Stimulated activated effector memory CD8-positive, alpha-beta T cell treated with anti-CD3 and anti-CD28 coated beads, Interleukin-12 subunit alpha, Interleukin-12 subunit beta, amount 100 ng/mL, for 72 hours (primary cell): ENCODE data around the gene SGCD.

Source experiments
- ATAC-seq: fragments of 150-1000 bp; cut with Tn5 transposase; 2 replicates; pipeline ENCODE4 v1.10.0; 2021
- DNase-seq, 2 donors: peaks; one replicate each; pipeline ENCODE4 v3.0.0; 2021 to 2022; ENCODE audit warnings: low spot score in 2 of 2
- H3K27ac Mint-ChIP-seq: one replicate; pipeline ENCODE4 v1.8.0; 2022; ENCODE audit warnings: mild to moderate bottlenecking, mixed read lengths
- H3K36me3 Mint-ChIP-seq: one replicate; pipeline ENCODE4 v1.8.0; 2022; ENCODE audit warnings: mild to moderate bottlenecking, mixed read lengths
- H3K4me1 Mint-ChIP-seq: one replicate; pipeline ENCODE4 v1.8.0; 2022; ENCODE audit warnings: mixed read lengths
- H3K4me3 Mint-ChIP-seq: one replicate; pipeline ENCODE4 v1.8.0; 2022; ENCODE audit warnings: mild to moderate bottlenecking, mixed read lengths
- H3K9me3 Mint-ChIP-seq: one replicate; pipeline ENCODE4 v1.8.0; 2022; ENCODE audit warnings: mixed read lengths

The SGCD gene

GRCh38 chr5:156522651-156523529, 195.9 kb downstream of the SGCD start:
- Mint-ChIP-seq H3K4me1 (no peaks in the 10 kb centered on the region), H3K27ac (no peak overlapping the region), H3K36me3 (no peaks in the 10 kb centered on the region), H3K9me3 (peaks cover 10% of the 10 kb centered on the region), H3K4me3 (no peak overlapping the region)
- no peak for ATAC-seq
- no peak for DNase-seq

GRCh38 chr5:156523607-156524006, 196.6 kb downstream of the SGCD start:
- ATAC-seq (no peak), DNase-seq (no peak)
- Mint-ChIP-seq H3K9me3 (peaks cover 6% of the 10 kb centered on the region), H3K4me1 (no peaks in the 10 kb centered on the region), H3K27ac (no peak overlapping the region), H3K4me3 (no peak overlapping the region), H3K36me3 (no peaks in the 10 kb centered on the region)

GRCh38 chr5:156526081-156526925, 199.3 kb downstream of the SGCD start:
- Mint-ChIP-seq H3K4me1 (no peaks in the 10 kb centered on the region), H3K36me3 (no peaks in the 10 kb centered on the region), H3K9me3 (no peaks in the 10 kb centered on the region), H3K4me3 (no peak overlapping the region), H3K27ac (no peak overlapping the region)
- DNase-seq (no peak), ATAC-seq (no peak)

- no peaks in the 10 kb centered on the region for H3K9me3 Mint-ChIP-seq
- H3K27ac Mint-ChIP-seq = no peak overlapping the region
- no peaks in the 10 kb centered on the region for H3K4me1 Mint-ChIP-seq
- H3K36me3 Mint-ChIP-seq = no peaks in the 10 kb centered on the region
- ATAC-seq (no peak), DNase-seq (no peak)
- H3K4me3 Mint-ChIP-seq = no peak overlapping the region
Measured at GRCh38 chr5:156527611-156528010, 200.6 kb downstream of the SGCD start.

- ATAC-seq = no peak
- Mint-ChIP-seq H3K4me1 (no peaks in the 10 kb centered on the region), H3K9me3 (no peaks in the 10 kb centered on the region), H3K4me3 (no peak overlapping the region), H3K27ac (no peak overlapping the region), H3K36me3 (no peaks in the 10 kb centered on the region)
- DNase-seq = no peak
Measured at GRCh38 chr5:156528673-156529072, 201.7 kb downstream of the SGCD start.

GRCh38 chr5:156529892-156530291, 202.9 kb downstream of the SGCD start:
- no peaks in the 10 kb centered on the region for H3K4me1 Mint-ChIP-seq
- H3K27ac Mint-ChIP-seq = no peak overlapping the region
- H3K4me3 Mint-ChIP-seq = no peak overlapping the region
- ATAC-seq = no peak
- H3K9me3 Mint-ChIP-seq = no peaks in the 10 kb centered on the region
- no peaks in the 10 kb centered on the region for H3K36me3 Mint-ChIP-seq
- DNase-seq = no peak

GRCh38 chr5:156531199-156531598, 204.2 kb downstream of the SGCD start:
- H3K4me1 Mint-ChIP-seq = no peaks in the 10 kb centered on the region
- H3K9me3 Mint-ChIP-seq = no peaks in the 10 kb centered on the region

GRCh38 chr5:156532921-156533320, 206.0 kb downstream of the SGCD start:
- H3K4me1 Mint-ChIP-seq = no peaks in the 10 kb centered on the region
- H3K4me3 Mint-ChIP-seq = no peak overlapping the region
- ATAC-seq (no peak), DNase-seq (no peak)
- H3K36me3 Mint-ChIP-seq = no peaks in the 10 kb centered on the region
- H3K9me3 Mint-ChIP-seq = no peaks in the 10 kb centered on the region
- H3K27ac Mint-ChIP-seq = no peak overlapping the region

More at GRCh38 chr5:156531199-156531598, 204.2 kb downstream of the SGCD start:
- H3K4me3 Mint-ChIP-seq = no peak overlapping the region
- ATAC-seq = no peak
- H3K36me3 Mint-ChIP-seq = no peaks in the 10 kb centered on the region
- DNase-seq = no peak
- no peak overlapping the region for H3K27ac Mint-ChIP-seq

GRCh38 chr5:156534085-156534484, 207.1 kb downstream of the SGCD start:
- DNase-seq = no peak
- H3K4me1 Mint-ChIP-seq = no peaks in the 10 kb centered on the region
- no peak overlapping the region for H3K27ac Mint-ChIP-seq
- H3K9me3 Mint-ChIP-seq = no peaks in the 10 kb centered on the region
- ATAC-seq = no peak
- no peaks in the 10 kb centered on the region for H3K36me3 Mint-ChIP-seq
- no peak overlapping the region for H3K4me3 Mint-ChIP-seq

- DNase-seq (no peak), ATAC-seq (no peak)
- H3K9me3 Mint-ChIP-seq = no peaks in the 10 kb centered on the region
- no peak overlapping the region for H3K27ac Mint-ChIP-seq
- H3K4me1 Mint-ChIP-seq = no peaks in the 10 kb centered on the region
- H3K4me3 Mint-ChIP-seq = no peak overlapping the region
- no peaks in the 10 kb centered on the region for H3K36me3 Mint-ChIP-seq
Measured at GRCh38 chr5:156534906-156535485, 208.0 kb downstream of the SGCD start.

GRCh38 chr5:156540491-156540890, 213.5 kb downstream of the SGCD start:
- Mint-ChIP-seq H3K27ac (no peak overlapping the region), H3K9me3 (no peaks in the 10 kb centered on the region), H3K4me1 (no peaks in the 10 kb centered on the region), H3K4me3 (no peak overlapping the region), H3K36me3 (no peaks in the 10 kb centered on the region)
- DNase-seq (no peak), ATAC-seq (no peak)

- no peak overlapping the region for H3K4me3 Mint-ChIP-seq
- no peaks in the 10 kb centered on the region for H3K4me1 Mint-ChIP-seq
- H3K36me3 Mint-ChIP-seq = no peaks in the 10 kb centered on the region
- ATAC-seq (no peak), DNase-seq (no peak)
- H3K9me3 Mint-ChIP-seq = no peaks in the 10 kb centered on the region
- no peak overlapping the region for H3K27ac Mint-ChIP-seq
Measured at GRCh38 chr5:156541582-156541981, 214.6 kb downstream of the SGCD start.

GRCh38 chr5:156543348-156544145, 216.6 kb downstream of the SGCD start:
- Mint-ChIP-seq H3K27ac (no peak overlapping the region), H3K9me3 (no peaks in the 10 kb centered on the region), H3K4me3 (no peak overlapping the region), H3K36me3 (no peaks in the 10 kb centered on the region), H3K4me1 (no peaks in the 10 kb centered on the region)
- no peak for DNase-seq
- ATAC-seq = no peak

GRCh38 chr5:156552855-156553358, 225.9 kb downstream of the SGCD start:
- no peaks in the 10 kb centered on the region for H3K4me1 Mint-ChIP-seq
- no peak overlapping the region for H3K27ac Mint-ChIP-seq
- no peaks in the 10 kb centered on the region for H3K9me3 Mint-ChIP-seq
- no peak overlapping the region for H3K4me3 Mint-ChIP-seq
- DNase-seq (no peak), ATAC-seq (no peak)
- H3K36me3 Mint-ChIP-seq = no peaks in the 10 kb centered on the region
